NB4 (cell line): ENCODE measurements around the gene PTPN3.

Source experiments
- DNase-seq: peaks from one replicate; pipeline ENCODE4 v3.0.0; 2010; ENCODE audit warnings: low read depth
- H3K4me3 ChIP-seq: one replicate; pipeline ENCODE4 v1.5.1; 2011; ENCODE audit warnings: mild to moderate bottlenecking, low read depth, low read length, moderate library complexity
- CTCF ChIP-seq: IDR thresholded peaks from one replicate; pipeline ENCODE4 v1.5.1; 2012; ENCODE audit warnings: low read depth, low read length
- MAX ChIP-seq: IDR thresholded peaks from 2 replicates; pipeline ENCODE4 v1.6.1; 2011; ENCODE audit warnings: low read depth, low read length
- MYC ChIP-seq: IDR thresholded peaks from 2 replicates; pipeline ENCODE4 v1.6.1; 2011; ENCODE audit warnings: low read depth, low read length
- POLR2A ChIP-seq: IDR thresholded peaks from 2 replicates; pipeline ENCODE4 v1.6.1; 2011; ENCODE audit warnings: mild to moderate bottlenecking; ENCODE audit not compliant: insufficient read length; ENCODE audit errors: extremely low read depth

Gene PTPN3

GRCh38 chr9:109455391-109455790, 42.7 kb downstream of the PTPN3 start:
- TF ChIP-seq MAX (no peak), POLR2A (no peak), CTCF (no peak), MYC (no peak)
- DNase-seq, result no peak
- H3K4me3 ChIP-seq, result no peak overlapping the region

GRCh38 chr9:109454601-109455155, 43.4 kb downstream of the PTPN3 start:
- TF ChIP-seq POLR2A (no peak), MAX (no peak), CTCF (no peak), MYC (no peak)
- H3K4me3 ChIP-seq, result no peak overlapping the region
- no peak for DNase-seq

- no peak for DNase-seq
- H3K4me3 ChIP-seq, result no peak overlapping the region
- TF ChIP-seq MYC, result no peak
- TF ChIP-seq CTCF, result no peak
- TF ChIP-seq MAX, result no peak
- TF ChIP-seq POLR2A, result no peak
Observed at GRCh38 chr9:109454041-109454440, 44.1 kb downstream of the PTPN3 start.

- no peak overlapping the region for H3K4me3 ChIP-seq
- DNase-seq, result peak; percentile 40
- no peak for TF ChIP-seq MYC
- TF ChIP-seq MAX, result no peak
- no peak for TF ChIP-seq CTCF
- no peak for TF ChIP-seq POLR2A
Observed at GRCh38 chr9:109453210-109453842, 44.8 kb downstream of the PTPN3 start.

- peak; percentile 33 for DNase-seq
- H3K4me3 ChIP-seq, result no peak overlapping the region
- TF ChIP-seq CTCF, result no peak
- TF ChIP-seq MAX, result no peak
- TF ChIP-seq MYC, result no peak
- no peak for TF ChIP-seq POLR2A
Observed at GRCh38 chr9:109452761-109453160, 45.3 kb downstream of the PTPN3 start.
